ENCODE data around the gene TSPAN17.
A peak's percentile ranks its signal among the peaks of the same experiment; 100 is the strongest.

Gene TSPAN17

GRCh38 chr5:176620333-176620981 is 26.8 kb upstream of the TSPAN17 start:
- TF ChIP-seq, protein P1, sequence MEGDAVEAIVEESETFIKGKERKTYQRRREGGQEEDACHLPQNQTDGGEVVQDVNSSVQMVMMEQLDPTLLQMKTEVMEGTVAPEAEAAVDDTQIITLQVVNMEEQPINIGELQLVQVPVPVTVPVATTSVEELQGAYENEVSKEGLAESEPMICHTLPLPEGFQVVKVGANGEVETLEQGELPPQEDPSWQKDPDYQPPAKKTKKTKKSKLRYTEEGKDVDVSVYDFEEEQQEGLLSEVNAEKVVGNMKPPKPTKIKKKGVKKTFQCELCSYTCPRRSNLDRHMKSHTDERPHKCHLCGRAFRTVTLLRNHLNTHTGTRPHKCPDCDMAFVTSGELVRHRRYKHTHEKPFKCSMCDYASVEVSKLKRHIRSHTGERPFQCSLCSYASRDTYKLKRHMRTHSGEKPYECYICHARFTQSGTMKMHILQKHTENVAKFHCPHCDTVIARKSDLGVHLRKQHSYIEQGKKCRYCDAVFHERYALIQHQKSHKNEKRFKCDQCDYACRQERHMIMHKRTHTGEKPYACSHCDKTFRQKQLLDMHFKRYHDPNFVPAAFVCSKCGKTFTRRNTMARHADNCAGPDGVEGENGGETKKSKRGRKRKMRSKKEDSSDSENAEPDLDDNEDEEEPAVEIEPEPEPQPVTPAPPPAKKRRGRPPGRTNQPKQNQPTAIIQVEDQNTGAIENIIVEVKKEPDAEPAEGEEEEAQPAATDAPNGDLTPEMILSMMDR (IDR thresholded peaks at IDR 0.05; ENCODE audit: low read length, missing control alignments): no peak
- DNase-seq (ENCODE audit: low read depth): no peak
- peak overlapping the region; percentile 10 for H3K4me3 ChIP-seq (replicated peaks; ENCODE audit: low read depth, low read length)

- no peak overlapping the region for H3K4me3 ChIP-seq (replicated peaks; ENCODE audit: low read depth, low read length)
- no peak for DNase-seq (ENCODE audit: low read depth)
- TF ChIP-seq, protein P1 (IDR thresholded peaks at IDR 0.05; ENCODE audit: low read length, missing control alignments): no peak
Observed at GRCh38 chr5:176621661-176622079, 25.6 kb upstream of the TSPAN17 start.

DNA sequence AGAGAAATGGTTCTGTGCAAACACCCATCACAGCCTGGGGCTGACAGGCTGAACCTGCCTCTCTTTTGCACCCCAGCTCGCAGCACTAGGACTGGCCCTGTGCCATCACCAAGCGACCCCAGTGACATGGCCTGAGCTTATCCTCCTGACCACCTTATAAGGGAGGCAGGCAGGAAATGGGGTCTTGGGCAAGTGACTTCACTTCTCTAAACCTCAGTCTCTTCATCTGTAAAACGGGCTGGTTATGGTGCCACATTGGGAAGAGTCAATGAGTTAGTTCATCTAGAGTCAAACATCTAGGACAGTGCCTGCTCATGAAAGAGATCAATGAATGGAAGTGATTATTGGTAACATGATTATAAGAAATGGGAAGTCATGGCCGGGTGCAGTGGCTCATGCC is 23.1 kb upstream of the TSPAN17 start:
- DNase-seq (ENCODE audit: low read depth): no peak
- H3K4me3 ChIP-seq (replicated peaks; ENCODE audit: low read depth, low read length): no peak overlapping the region
- TF ChIP-seq, protein P1 (IDR thresholded peaks at IDR 0.05; ENCODE audit: low read length, missing control alignments): no peak

DNA sequence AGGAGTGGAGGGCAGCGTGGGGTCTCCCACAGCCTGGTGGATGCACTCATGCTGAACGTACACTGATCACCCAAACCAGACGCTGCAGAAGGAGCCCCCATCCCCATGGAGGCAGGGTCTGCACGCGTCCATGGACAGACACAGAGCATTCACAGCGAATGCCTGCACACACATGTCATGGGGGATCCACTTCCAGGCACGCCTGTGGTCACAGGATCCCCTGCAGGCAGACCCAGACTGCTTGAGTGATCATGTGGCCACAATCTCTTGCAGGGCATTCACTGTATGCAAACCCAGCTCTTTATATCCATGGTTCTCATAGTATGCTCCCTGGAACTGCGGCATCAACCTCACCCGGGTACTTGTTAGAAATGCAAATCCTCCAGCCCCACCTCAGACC is 22.3 kb upstream of the TSPAN17 start:
- no peak overlapping the region for H3K4me3 ChIP-seq (replicated peaks; ENCODE audit: low read depth, low read length)
- TF ChIP-seq, protein P1 (IDR thresholded peaks at IDR 0.05; ENCODE audit: low read length, missing control alignments): no peak
- no peak for DNase-seq (ENCODE audit: low read depth)

GRCh38 chr5:176625512-176625911 is 21.8 kb upstream of the TSPAN17 start:
- no peak overlapping the region for H3K4me3 ChIP-seq (replicated peaks; ENCODE audit: low read depth, low read length)
- no peak for DNase-seq (ENCODE audit: low read depth)
- TF ChIP-seq, protein P1 (IDR thresholded peaks at IDR 0.05; ENCODE audit: low read length, missing control alignments): no peak

DNA sequence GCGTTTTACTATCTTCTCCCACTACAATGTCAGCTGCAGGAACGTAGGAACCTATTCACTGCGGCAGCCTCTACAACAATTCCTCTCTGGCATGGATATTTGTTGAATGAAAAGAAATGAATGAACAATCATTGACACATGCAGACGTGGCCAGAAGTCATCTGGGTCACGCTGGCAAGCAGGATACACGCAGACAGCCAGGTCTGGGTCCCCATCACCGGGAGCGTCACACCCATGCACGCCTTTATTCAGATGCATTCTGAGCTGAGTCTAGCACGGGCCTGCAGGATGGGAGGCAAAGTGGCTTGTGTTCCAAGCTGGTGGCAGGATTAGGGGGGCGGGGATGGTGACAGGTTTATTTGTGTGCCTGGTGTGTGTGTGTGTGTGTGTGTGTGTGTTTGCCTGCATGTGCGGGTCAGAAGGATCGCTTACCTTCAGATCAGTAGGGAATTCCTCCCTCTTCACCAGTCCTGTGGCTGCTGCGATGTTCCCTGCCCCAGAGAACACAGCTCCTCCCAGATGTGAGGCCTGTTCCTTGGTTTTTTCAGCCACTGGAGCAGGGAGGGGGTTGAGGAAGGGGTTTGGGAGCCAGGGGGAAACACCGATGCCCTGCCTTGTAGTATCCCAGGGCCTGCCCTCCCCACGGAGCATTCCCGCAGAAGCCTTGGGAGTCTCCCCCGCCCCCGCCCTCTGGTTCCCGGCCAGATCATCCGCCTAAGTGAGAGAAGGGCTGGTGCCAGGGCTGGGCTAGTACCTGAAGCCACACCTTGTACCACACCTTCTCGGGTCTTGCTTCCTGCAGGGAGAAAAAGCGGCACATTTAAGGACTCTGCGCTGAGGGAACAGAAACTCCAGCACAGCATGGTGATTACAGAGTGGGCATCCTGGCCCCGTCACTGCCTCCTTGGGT is 21.1 kb upstream of the TSPAN17 start:
- TF ChIP-seq, protein P1 (IDR thresholded peaks at IDR 0.05; ENCODE audit: low read length, missing control alignments): no peak
- no peak overlapping the region for H3K4me3 ChIP-seq (replicated peaks; ENCODE audit: low read depth, low read length)
- no peak for DNase-seq (ENCODE audit: low read depth)
